Gastrocnemius medialis (tissue), 4 donors: ENCODE results near the gene PPP2R5E. TPM values are rescaled to one million over a fixed set of nuclear protein-coding genes. Genes with fewer than 3 reads are reported as not detected.

Source experiments
- ATAC-seq, 2 donors: fragments of 150-250 bp; one replicate each; pipeline ENCODE4 v1.9.1; 2016
- DNase-seq, 2 donors: peaks; one replicate each; pipeline ENCODE4 v3.0.0-alpha.2; 2019
- H3K27ac ChIP-seq, 4 donors: fragments of 200-600 bp; sonication (generic); 1 replicate in 1 of 4; 2 replicates in 3 of 4; pipeline ENCODE4 v1.5.1; 2016 to 2018; ENCODE audit warnings: mild to moderate bottlenecking in 2 of 4, moderate library complexity in 1 of 4
- H3K27me3 ChIP-seq, 3 donors: fragments of 200-600 bp; sonication (generic) in 2 of 3; 1 replicate in 1 of 3; 2 replicates in 2 of 3; pipeline versions ENCODE4 v1.5.1 to v1.6.0; 2016 to 2019; ENCODE audit warnings: mild to moderate bottlenecking in 1 of 3, moderate library complexity in 1 of 3
- H3K36me3 ChIP-seq, 2 donors: fragments of 200-600 bp; sonication (generic) in 1 of 2; one replicate each; pipeline ENCODE4 v1.5.1; 2017 to 2018
- H3K4me1 ChIP-seq, 2 donors: fragments of 200-600 bp; sonication (generic) in 1 of 2; one replicate each; pipeline ENCODE4 v1.5.1; 2016 to 2017; ENCODE audit warnings: mild to moderate bottlenecking in 2 of 2
- H3K4me3 ChIP-seq, 4 donors: fragments of 200-600 bp; sonication (generic) in 3 of 4; 1 replicate in 1 of 4; 2 replicates in 3 of 4; pipeline ENCODE4 v1.5.1; 2016 to 2019; ENCODE audit warnings: mild to moderate bottlenecking in 2 of 4
- H3K9me3 ChIP-seq, 3 donors: fragments of 200-600 bp; sonication (generic) in 2 of 3; 1 replicate in 1 of 3; 2 replicates in 2 of 3; pipeline ENCODE4 v1.5.1; 2016 to 2019
- POLR2A ChIP-seq, 2 donors: fragments of 450-650 bp; IDR thresholded peaks; one replicate each; pipeline ENCODE4 v1.6.1; 2017; ENCODE audit warnings: antibody characterized with exemption in 2 of 2, mild to moderate bottlenecking in 2 of 2, moderate library complexity in 2 of 2
- in situ Hi-C, 4 donors: fragments of 200-750 bp; cut with MboI; loops; one replicate each; pipeline versions ENCODE4 v1.15.0 to v1.8.0; 2017; ENCODE audit warnings: low sequenced_read_pairs in 4 of 4
- intact Hi-C: fragments of 100-400 bp; cut with DNase I; formaldehyde crosslinking; loops from one replicate; pipeline ENCODE4 v1.15.1; 2023; ENCODE audit warnings: low total_unique reads
- total RNA-seq, 4 donors: library from RNA; depleted of rRNA; stranded (reverse); fragments of >200 nt; gene quantifications; one replicate each; pipeline versions ENCODE4 v1.1.0 to v1.2.3, GENCODE V29; 2016
- TF ChIP-seq, protein P1 (sequence below), 5 experiments: fragments of 450-650 bp in 3 of 5; fragments of 200-600 bp in 2 of 5; sonication (generic) in 2 of 5; IDR thresholded peaks in 4 of 5; conservative IDR thresholded peaks in 1 of 5; 1 replicate in 4 of 5; 2 replicates in 1 of 5; pipeline ENCODE4 v1.5.1; 2016 to 2019; ENCODE audit warnings: antibody characterized with exemption in 5 of 5, mild to moderate bottlenecking in 3 of 5, moderate library complexity in 3 of 5

The PPP2R5E gene
- total RNA-seq, 4 donors from 2014 or later, result 14.6 to 25.8 (median 22.3) TPM

DNA sequence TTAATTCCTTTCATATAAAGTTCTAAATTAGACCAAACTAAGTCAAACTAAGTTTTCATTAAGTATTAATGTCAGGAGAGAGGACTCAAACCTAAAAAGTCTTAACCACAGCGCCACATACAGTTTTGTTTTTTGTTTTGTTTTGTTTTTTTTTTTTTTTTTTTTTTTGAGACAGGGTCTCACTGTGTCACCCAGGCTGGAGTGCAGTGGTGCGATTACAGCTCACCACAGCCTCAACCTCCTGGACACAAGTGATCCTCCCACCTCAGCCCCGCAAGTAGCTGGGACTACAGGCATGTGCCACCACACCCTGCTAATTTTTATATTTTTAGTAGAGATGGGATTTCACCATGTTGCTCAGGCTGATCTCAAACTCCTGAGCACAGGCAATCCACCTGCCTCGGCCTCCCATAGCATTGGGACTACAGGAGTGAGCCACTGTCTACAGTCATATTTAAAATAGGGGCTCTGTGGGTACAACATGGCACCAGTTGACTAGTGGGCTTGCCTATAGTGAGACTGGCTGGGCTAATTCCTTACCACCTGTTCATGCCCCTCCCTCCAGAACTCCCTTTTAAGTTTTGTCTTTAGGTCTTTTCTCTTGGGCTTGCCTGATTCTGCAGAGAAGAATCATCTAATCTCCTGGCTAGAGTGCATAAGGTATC, 110.2 kb downstream of the PPP2R5E start:
- Histone ChIP-seq H3K27ac (no peak overlapping the region), H3K36me3 (no peaks in the 10 kb centered on the region), H3K9me3 (no peaks in the 10 kb centered on the region), H3K27me3 (no peaks in the 10 kb centered on the region), H3K4me3 (no peak overlapping the region), H3K4me1 (peaks cover 49 to 65% of the 10 kb centered on the region in 2 donors)
- in situ Hi-C loops (no loop called here), intact Hi-C loops (loop anchor here (10.0 kb wide), 1 partner anchor 422 kb away; the partner anchor contains the start of gene SYNE2)
- DNase-seq (no peak), ATAC-seq (no peak)
- TF ChIP-seq, protein P1, sequence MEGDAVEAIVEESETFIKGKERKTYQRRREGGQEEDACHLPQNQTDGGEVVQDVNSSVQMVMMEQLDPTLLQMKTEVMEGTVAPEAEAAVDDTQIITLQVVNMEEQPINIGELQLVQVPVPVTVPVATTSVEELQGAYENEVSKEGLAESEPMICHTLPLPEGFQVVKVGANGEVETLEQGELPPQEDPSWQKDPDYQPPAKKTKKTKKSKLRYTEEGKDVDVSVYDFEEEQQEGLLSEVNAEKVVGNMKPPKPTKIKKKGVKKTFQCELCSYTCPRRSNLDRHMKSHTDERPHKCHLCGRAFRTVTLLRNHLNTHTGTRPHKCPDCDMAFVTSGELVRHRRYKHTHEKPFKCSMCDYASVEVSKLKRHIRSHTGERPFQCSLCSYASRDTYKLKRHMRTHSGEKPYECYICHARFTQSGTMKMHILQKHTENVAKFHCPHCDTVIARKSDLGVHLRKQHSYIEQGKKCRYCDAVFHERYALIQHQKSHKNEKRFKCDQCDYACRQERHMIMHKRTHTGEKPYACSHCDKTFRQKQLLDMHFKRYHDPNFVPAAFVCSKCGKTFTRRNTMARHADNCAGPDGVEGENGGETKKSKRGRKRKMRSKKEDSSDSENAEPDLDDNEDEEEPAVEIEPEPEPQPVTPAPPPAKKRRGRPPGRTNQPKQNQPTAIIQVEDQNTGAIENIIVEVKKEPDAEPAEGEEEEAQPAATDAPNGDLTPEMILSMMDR (IDR thresholded peaks at IDR 0.05 in 4 of 5, conservative IDR thresholded peaks at IDR 0.05 in 1 of 5), result no peak

- ATAC-seq (no peak), DNase-seq (no peak)
- H3K27ac ChIP-seq, result no peak overlapping the region
- H3K36me3 ChIP-seq, result no peaks in the 10 kb centered on the region
- no peaks in the 10 kb centered on the region for H3K27me3 ChIP-seq
- H3K4me1 ChIP-seq, result peaks cover 41 to 57% of the 10 kb centered on the region in 2 donors
- in situ Hi-C loops, result no loop called here
- TF ChIP-seq, protein P1 (IDR thresholded peaks at IDR 0.05 in 4 of 5, conservative IDR thresholded peaks at IDR 0.05 in 1 of 5), result no peak
- TF ChIP-seq POLR2A (IDR thresholded peaks at IDR 0.05), result no peak
- H3K9me3 ChIP-seq, result no peaks in the 10 kb centered on the region
- no peak overlapping the region for H3K4me3 ChIP-seq
- intact Hi-C loops, result loop anchor here (10.0 kb wide), 1 partner anchor 423 kb away; the partner anchor contains the start of gene SYNE2
These were observed 110.9 kb downstream of the PPP2R5E start for GRCh38 chr14:63432228-63432627.

GRCh38 chr14:63431466-63431865, 111.7 kb downstream of the PPP2R5E start:
- peaks cover 34 to 50% of the 10 kb centered on the region in 2 donors for H3K4me1 ChIP-seq
- DNase-seq (no peak), ATAC-seq (no peak)
- H3K27ac ChIP-seq, result no peak overlapping the region
- H3K9me3 ChIP-seq, result no peaks in the 10 kb centered on the region
- H3K4me3 ChIP-seq, result no peak overlapping the region
- in situ Hi-C loops, result no loop called here
- no peaks in the 10 kb centered on the region for H3K27me3 ChIP-seq
- TF ChIP-seq, protein P1 (IDR thresholded peaks at IDR 0.05 in 4 of 5, conservative IDR thresholded peaks at IDR 0.05 in 1 of 5), result no peak
- no peak for TF ChIP-seq POLR2A (IDR thresholded peaks at IDR 0.05)
- intact Hi-C loops, result loop anchor here (10.0 kb wide), 1 partner anchor 423 kb away; the partner anchor contains the start of gene SYNE2
- H3K36me3 ChIP-seq, result no peaks in the 10 kb centered on the region

DNA sequence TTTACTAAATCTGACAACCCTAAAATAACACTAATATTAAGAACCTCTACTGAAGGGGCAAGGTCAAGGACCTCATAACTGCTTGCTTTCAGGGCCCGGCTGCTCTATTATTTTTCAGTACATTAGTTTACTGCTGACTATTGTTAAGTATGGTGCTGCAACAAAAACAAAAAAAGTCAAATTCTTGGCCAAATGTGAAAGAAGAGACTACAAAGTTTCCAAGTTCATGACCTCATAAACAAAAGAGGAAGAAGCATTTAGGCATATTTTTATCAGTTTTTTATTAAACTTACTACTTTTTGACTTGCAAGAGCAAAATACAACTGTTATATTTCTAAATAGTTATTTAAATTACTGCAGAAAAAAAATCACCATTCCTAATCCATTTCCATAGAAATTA, 114.7 kb downstream of the PPP2R5E start:
- Histone ChIP-seq H3K36me3 (no peaks in the 10 kb centered on the region), H3K4me1 (peaks cover 23 to 28% of the 10 kb centered on the region in 2 donors), H3K27me3 (no peaks in the 10 kb centered on the region), H3K9me3 (no peaks in the 10 kb centered on the region), H3K27ac (no peak overlapping the region), H3K4me3 (no peak overlapping the region)
- TF ChIP-seq, protein P1 (IDR thresholded peaks at IDR 0.05 in 4 of 5, conservative IDR thresholded peaks at IDR 0.05 in 1 of 5), result no peak
- no peak for TF ChIP-seq POLR2A (IDR thresholded peaks at IDR 0.05)
- no peak for DNase-seq
- ATAC-seq, result no peak
- intact Hi-C loops, result no loop called here
- in situ Hi-C loops, result no loop called here
